ENCODE data around the gene OASL. TPM values are rescaled to one million over a fixed set of nuclear protein-coding genes. Genes with fewer than 3 reads are reported as not detected.

The OASL gene
- total RNA-seq, 4 donors from 2014 or later: 0.11 to 0.36 (median 0.19) TPM

DNA sequence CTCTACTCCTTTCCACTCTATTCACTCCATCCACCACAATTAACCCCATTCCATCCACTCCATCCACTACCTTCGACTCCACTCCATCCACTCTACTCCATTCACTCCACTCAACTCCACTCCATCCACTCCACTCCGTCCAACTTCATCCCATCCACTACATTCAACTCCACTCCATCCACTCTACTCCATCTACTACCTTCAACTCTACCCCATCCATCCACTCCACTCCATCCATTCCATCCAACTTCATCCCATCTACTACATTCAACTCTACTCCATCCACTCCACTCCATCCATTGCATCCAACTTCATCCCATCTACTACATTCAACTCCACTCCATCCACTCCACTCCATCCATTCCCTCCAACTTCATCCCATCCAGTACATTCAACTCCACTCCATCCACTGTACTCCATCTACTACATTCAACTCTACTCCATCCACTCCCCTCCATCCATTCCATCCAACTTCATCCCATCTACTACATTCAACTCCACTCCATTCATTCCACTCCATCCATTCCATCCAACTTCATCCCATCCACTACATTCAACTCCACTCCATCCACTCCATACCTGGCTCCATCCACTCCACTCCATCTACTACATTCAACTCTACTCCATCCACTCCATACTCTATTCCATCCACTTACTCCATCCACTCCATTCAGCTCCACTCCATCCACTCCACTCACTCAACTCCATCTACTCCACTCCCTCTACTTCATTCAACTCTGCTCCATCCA, 44.3 kb downstream of the OASL start:
- DNase-seq (no peak), ATAC-seq (no peak)
- H3K27me3 ChIP-seq: peaks cover 0 to 11% (median 0%) of the 10 kb centered on the region in 3 donors
- no peak overlapping the region for H3K27ac ChIP-seq
- intact Hi-C loops (cut with DNase I; ENCODE audit: low total_unique reads): no loop called here
- H3K36me3 ChIP-seq: no peaks in the 10 kb centered on the region
- TF ChIP-seq POLR2A (IDR thresholded peaks at IDR 0.05): no peak
- TF ChIP-seq CTCF (IDR thresholded peaks at IDR 0.05 in 4 of 5, conservative IDR thresholded peaks at IDR 0.05 in 1 of 5): no peak
- no peaks in the 10 kb centered on the region for H3K9me3 ChIP-seq
- H3K4me1 ChIP-seq: no peaks in the 10 kb centered on the region
- in situ Hi-C loops (cut with MboI; ENCODE audit: low sequenced_read_pairs in 4 of 4): no loop called here
- H3K4me3 ChIP-seq: no peak overlapping the region

- intact Hi-C loops (cut with DNase I; ENCODE audit: low total_unique reads): no loop called here
- TF ChIP-seq POLR2A (IDR thresholded peaks at IDR 0.05): no peak
- TF ChIP-seq CTCF (IDR thresholded peaks at IDR 0.05 in 4 of 5, conservative IDR thresholded peaks at IDR 0.05 in 1 of 5): no peak
- ATAC-seq (no peak), DNase-seq (no peak)
- H3K9me3 ChIP-seq: no peaks in the 10 kb centered on the region
- H3K4me1 ChIP-seq: no peaks in the 10 kb centered on the region
- no peak overlapping the region for H3K27ac ChIP-seq
- in situ Hi-C loops (cut with MboI; ENCODE audit: low sequenced_read_pairs in 4 of 4): no loop called here
- no peak overlapping the region for H3K4me3 ChIP-seq
- peaks cover 0 to 4% (median 0%) of the 10 kb centered on the region in 3 donors for H3K27me3 ChIP-seq
- H3K36me3 ChIP-seq: no peaks in the 10 kb centered on the region
These were observed 45.0 kb downstream of the OASL start for GRCh38 chr12:120994059-120994458.

DNA sequence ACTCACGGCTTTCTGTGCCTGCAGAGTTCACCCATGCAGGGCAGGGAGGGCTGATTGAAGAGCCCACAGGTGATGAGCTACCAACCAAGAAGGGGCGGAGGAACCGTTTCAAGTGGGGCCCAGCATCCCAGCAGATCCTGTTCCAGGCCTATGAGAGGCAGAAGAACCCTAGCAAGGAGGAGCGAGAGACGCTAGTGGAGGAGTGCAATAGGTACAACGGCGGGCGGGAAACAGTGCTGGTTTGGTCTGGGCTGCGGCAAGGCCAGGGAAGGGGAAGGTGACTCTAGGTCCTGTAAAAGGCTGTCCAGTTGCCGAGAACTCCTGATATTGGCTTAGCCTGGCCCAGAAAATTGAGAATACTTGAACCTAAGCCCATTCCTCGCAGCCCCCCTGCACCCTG, 45.5 kb downstream of the OASL start:
- no peak for ATAC-seq
- Histone ChIP-seq H3K4me1 (no peaks in the 10 kb centered on the region), H3K27ac (no peak overlapping the region), H3K4me3 (no peak overlapping the region), H3K27me3 (no peaks in the 10 kb centered on the region), H3K36me3 (no peaks in the 10 kb centered on the region), H3K9me3 (no peaks in the 10 kb centered on the region)
- TF ChIP-seq CTCF (IDR thresholded peaks at IDR 0.05 in 4 of 5, conservative IDR thresholded peaks at IDR 0.05 in 1 of 5): no peak
- TF ChIP-seq POLR2A (IDR thresholded peaks at IDR 0.05): no peak
- in situ Hi-C loops (cut with MboI; ENCODE audit: low sequenced_read_pairs in 4 of 4) (no loop called here), intact Hi-C loops (cut with DNase I; ENCODE audit: low total_unique reads) (no loop called here)
- no peak for DNase-seq

DNA sequence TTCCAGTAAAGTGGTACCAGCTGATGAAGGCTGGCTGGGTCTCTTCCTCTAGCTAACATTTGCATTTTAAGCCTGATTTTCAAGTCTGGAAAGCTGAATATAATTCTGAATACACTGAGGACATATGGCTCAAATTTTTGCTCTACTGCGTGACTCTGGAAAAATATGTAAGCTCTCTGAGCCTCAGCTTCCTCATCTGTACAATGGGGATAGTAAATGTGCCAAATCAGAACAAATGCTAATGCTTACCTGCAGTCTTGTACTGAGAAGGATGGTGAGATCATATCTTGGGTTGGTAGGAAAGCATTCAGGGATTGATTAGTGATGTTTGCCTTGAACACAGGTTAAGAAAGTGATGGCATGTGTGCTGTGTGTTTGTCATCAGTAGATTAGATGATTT, 46.1 kb downstream of the OASL start:
- Histone ChIP-seq H3K4me1 (no peaks in the 10 kb centered on the region), H3K36me3 (no peaks in the 10 kb centered on the region), H3K27ac (no peak overlapping the region), H3K27me3 (no peaks in the 10 kb centered on the region), H3K9me3 (no peaks in the 10 kb centered on the region), H3K4me3 (no peak overlapping the region)
- intact Hi-C loops (cut with DNase I; ENCODE audit: low total_unique reads) (no loop called here), in situ Hi-C loops (cut with MboI; ENCODE audit: low sequenced_read_pairs in 4 of 4) (no loop called here)
- TF ChIP-seq POLR2A (IDR thresholded peaks at IDR 0.05): no peak
- TF ChIP-seq CTCF (IDR thresholded peaks at IDR 0.05 in 4 of 5, conservative IDR thresholded peaks at IDR 0.05 in 1 of 5): no peak
- DNase-seq (no peak), ATAC-seq (no peak)

DNA sequence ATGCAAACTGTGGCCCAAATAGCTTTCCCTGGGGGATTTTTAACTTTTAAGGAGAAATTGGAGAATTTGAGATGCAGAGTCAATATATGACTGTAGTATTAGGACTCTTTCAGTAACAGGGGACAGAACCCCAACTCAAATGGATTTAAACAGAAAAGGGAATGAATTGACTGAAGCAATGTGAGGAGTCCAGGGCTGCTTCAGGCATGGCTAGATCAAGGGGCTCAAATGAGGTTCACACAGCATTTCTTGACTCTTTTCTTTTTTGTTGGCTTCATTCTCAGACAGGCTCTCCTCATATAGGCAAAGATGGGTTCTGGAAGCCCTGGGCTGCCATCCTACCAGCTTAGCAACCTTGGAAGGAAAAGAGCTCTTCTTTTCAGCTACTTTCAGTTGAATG, 47.1 kb downstream of the OASL start:
- Histone ChIP-seq H3K27me3 (no peaks in the 10 kb centered on the region), H3K4me1 (no peaks in the 10 kb centered on the region), H3K4me3 (no peak overlapping the region), H3K9me3 (no peaks in the 10 kb centered on the region), H3K27ac (no peak overlapping the region), H3K36me3 (no peaks in the 10 kb centered on the region)
- intact Hi-C loops (cut with DNase I; ENCODE audit: low total_unique reads): no loop called here
- no peak for TF ChIP-seq POLR2A (IDR thresholded peaks at IDR 0.05)
- no peak for TF ChIP-seq CTCF (IDR thresholded peaks at IDR 0.05 in 4 of 5, conservative IDR thresholded peaks at IDR 0.05 in 1 of 5)
- ATAC-seq (no peak), DNase-seq (no peak)
- in situ Hi-C loops (cut with MboI; ENCODE audit: low sequenced_read_pairs in 4 of 4): no loop called here
